IMR-90 (cell line): Measurements from ENCODE around the gene DCN. TPM values are rescaled to one million over a fixed set of nuclear protein-coding genes. Genes with fewer than 3 reads are reported as not detected.

Source experiments
- ATAC-seq: fragments of 200-7000 bp; cut with Tn5 transposase; 2 replicates; pipeline ENCODE4 v1.9.1; 2020; ENCODE audit warnings: low read depth, mild to moderate bottlenecking, moderate library complexity
- BruUV-seq: library from RNA; stranded (reverse); fragments of 400-500 nt; replicated peaks from 2 replicates; lab custom pipeline; 2021; lab: Mats Ljungman, UMichigan
- CTCF ChIA-PET: fragments of 300-600 bp; formaldehyde crosslinking; extraction: SDS; loops from one replicate; lab custom pipeline; 2021; ENCODE audit warnings: antibody characterized with exemption; lab: Yijun Ruan, JAX
- POLR2A ChIA-PET: fragments of 300-600 bp; sonication (Branson Sonifier 250); formaldehyde crosslinking; loops from one replicate; lab custom pipeline; 2022; ENCODE audit warnings: antibody characterized with exemption; ENCODE audit not compliant: unreplicated experiment; lab: Charles Lee
- DNase-seq: peaks from one replicate; pipeline ENCODE4 v3.0.0; 2013
- H2AFZ ChIP-seq: replicated peaks from 2 replicates; pipeline ENCODE3; 2013; ENCODE audit warnings: low read length, mild to moderate bottlenecking; ENCODE audit not compliant: poor library complexity
- H2AK5ac ChIP-seq: 2 replicates; pipeline ENCODE4 v1.6.1; 2013; ENCODE audit warnings: low read depth, low read length, inconsistent platforms
- H2AK9ac ChIP-seq: replicated peaks from 2 replicates; pipeline ENCODE3; 2013; ENCODE audit warnings: mild to moderate bottlenecking, low read depth, low read length, moderate library complexity; ENCODE audit not compliant: poor library complexity
- H2BK120ac ChIP-seq: 2 replicates; pipeline ENCODE4 v1.6.1; 2013; ENCODE audit warnings: low read depth, low read length, inconsistent platforms
- H2BK15ac ChIP-seq: 3 replicates; pipeline ENCODE4 v1.6.1; 2013; ENCODE audit warnings: low read depth, low read length, inconsistent platforms
- H2BK20ac ChIP-seq: 2 replicates; pipeline ENCODE4 v1.6.1; 2013; ENCODE audit warnings: low read depth, mild to moderate bottlenecking, inconsistent platforms, low read length, moderate library complexity
- H2BK5ac ChIP-seq: 2 replicates; pipeline ENCODE4 v1.6.1; 2013; ENCODE audit warnings: mild to moderate bottlenecking, low read depth, low read length, inconsistent platforms; ENCODE audit not compliant: poor library complexity, severe bottlenecking
- H3K14ac ChIP-seq: replicated peaks from 2 replicates; pipeline ENCODE4 v1.6.1; 2013; ENCODE audit warnings: low read depth, low read length, inconsistent platforms
- H3K18ac ChIP-seq: 2 replicates; pipeline ENCODE4 v1.6.1; 2013; ENCODE audit warnings: low read depth, low read length, control low read depth
- H3K23ac ChIP-seq: 2 replicates; pipeline ENCODE4 v1.6.1; 2013; ENCODE audit warnings: low read depth, low read length, inconsistent platforms
- H3K27ac ChIP-seq: 2 replicates; pipeline ENCODE4 v1.5.1; 2013; ENCODE audit warnings: mild to moderate bottlenecking, control low read depth, low read length; ENCODE audit not compliant: insufficient read depth
- H3K27me3 ChIP-seq: 2 replicates; pipeline ENCODE4 v1.6.1; 2013; ENCODE audit warnings: low read length; ENCODE audit not compliant: control insufficient read depth, insufficient read depth
- H3K36me3 ChIP-seq: 2 replicates; pipeline ENCODE4 v1.6.1; 2013; ENCODE audit warnings: low read length, mixed read lengths; ENCODE audit not compliant: control insufficient read depth, insufficient read depth
- H3K4ac ChIP-seq: 2 replicates; pipeline ENCODE4 v1.6.1; 2013; ENCODE audit warnings: low read depth, low read length, inconsistent platforms
- H3K4me1 ChIP-seq: 2 replicates; pipeline ENCODE4 v1.6.1; 2013; ENCODE audit warnings: low read length, mixed read lengths; ENCODE audit not compliant: control insufficient read depth, insufficient read depth
- H3K4me2 ChIP-seq: 2 replicates; pipeline ENCODE4 v1.6.1; 2013; ENCODE audit warnings: low read depth, mild to moderate bottlenecking, control low read depth, low read length, moderate library complexity
- H3K4me3 ChIP-seq: 2 replicates; pipeline ENCODE4 v1.5.1; 2013; ENCODE audit warnings: low read depth, mild to moderate bottlenecking, control low read depth, low read length, moderate library complexity; ENCODE audit not compliant: insufficient read depth
- H3K56ac ChIP-seq: 2 replicates; pipeline ENCODE4 v1.6.1; 2013; ENCODE audit warnings: low read length, inconsistent platforms; ENCODE audit not compliant: insufficient read depth; ENCODE audit errors: extremely low read depth
- H3K79me1 ChIP-seq, 2 experiments: 2 replicates each; pipeline ENCODE4 v1.6.1; 2013; ENCODE audit warnings: low read length in 2 of 2, inconsistent platforms in 1 of 2, low read depth in 1 of 2
- H3K9ac ChIP-seq: 2 replicates; pipeline ENCODE4 v1.6.1; 2013; ENCODE audit warnings: low read depth, low read length, control low read depth
- H3K9me1 ChIP-seq: 2 replicates; pipeline ENCODE4 v1.6.1; 2013; ENCODE audit warnings: low read length, inconsistent platforms; ENCODE audit not compliant: insufficient read depth
- H3K9me3 ChIP-seq: 2 replicates; pipeline ENCODE4 v1.6.1; 2013; ENCODE audit warnings: low read length; ENCODE audit not compliant: control insufficient read depth, insufficient read depth
- H4K20me1 ChIP-seq: 2 replicates; pipeline ENCODE4 v1.6.1; 2013; ENCODE audit warnings: low read length, inconsistent platforms; ENCODE audit not compliant: insufficient read depth
- H4K5ac ChIP-seq: 2 replicates; pipeline ENCODE4 v1.6.1; 2013; ENCODE audit warnings: mild to moderate bottlenecking, low read depth, low read length, control low read depth
- H4K8ac ChIP-seq, 2 experiments: 2 replicates each; pipeline ENCODE4 v1.6.1; 2013; ENCODE audit warnings: low read depth in 2 of 2, low read length in 2 of 2, control low read depth in 1 of 2, inconsistent platforms in 1 of 2
- H4K91ac ChIP-seq: 2 replicates; pipeline ENCODE4 v1.6.1; 2013; ENCODE audit warnings: low read depth, low read length, inconsistent platforms; ENCODE audit not compliant: insufficient read depth
- BHLHE40 ChIP-seq: fragments of 150-350 bp; IDR thresholded peaks from 2 replicates; pipeline ENCODE4 v1.6.1; 2016; ENCODE audit warnings: mild to moderate bottlenecking, low read depth, low read length
- CHD1 ChIP-seq: IDR thresholded peaks from 2 replicates; pipeline ENCODE4 v1.6.1; 2012; ENCODE audit warnings: low read depth, low read length, improper control_type of control experiment
- CTCF ChIP-seq: conservative IDR thresholded peaks from 2 replicates; pipeline ENCODE4 v1.5.1; 2012; ENCODE audit warnings: mild to moderate bottlenecking, low read depth, low read length, improper control_type of control experiment
- ELK1 ChIP-seq: fragments of 150-350 bp; IDR thresholded peaks from 2 replicates; pipeline ENCODE4 v1.6.1; 2016; ENCODE audit warnings: low read depth, mild to moderate bottlenecking, low read length, moderate library complexity, borderline replicate concordance
- FOS ChIP-seq: fragments of 150-350 bp; IDR thresholded peaks from 2 replicates; pipeline ENCODE4 v1.6.1; 2016; ENCODE audit warnings: low read depth, low read length
- MAZ ChIP-seq: IDR thresholded peaks from 2 replicates; pipeline ENCODE4 v1.6.1; 2012; ENCODE audit warnings: low read depth, mild to moderate bottlenecking, low read length, improper control_type of control experiment, moderate library complexity, borderline replicate concordance
- NFE2L2 ChIP-seq: fragments of 150-350 bp; IDR thresholded peaks from 2 replicates; pipeline ENCODE4 v1.6.1; 2016; ENCODE audit warnings: low read depth, mild to moderate bottlenecking, low read length
- POLR2A ChIP-seq: IDR thresholded peaks from 2 replicates; pipeline ENCODE4 v1.6.1; 2012; ENCODE audit warnings: mild to moderate bottlenecking, low read depth, low read length
- RAD21 ChIP-seq: IDR thresholded peaks from 2 replicates; pipeline ENCODE4 v1.6.1; 2012; ENCODE audit warnings: low read length, improper control_type of control experiment
- RCOR1 ChIP-seq: IDR thresholded peaks from 2 replicates; pipeline ENCODE4 v1.6.1; 2012; ENCODE audit warnings: mild to moderate bottlenecking, low read length, improper control_type of control experiment; ENCODE audit not compliant: insufficient replicate concordance
- RFX5 ChIP-seq: IDR thresholded peaks from 2 replicates; pipeline ENCODE4 v1.8.0; 2012; ENCODE audit warnings: low read depth, mild to moderate bottlenecking, low read length, moderate library complexity
- SMC3 ChIP-seq: fragments of 150-350 bp; IDR thresholded peaks from 2 replicates; pipeline ENCODE4 v1.6.1; 2016; ENCODE audit warnings: low read depth, mild to moderate bottlenecking, antibody characterized with exemption, low read length, moderate library complexity
- USF2 ChIP-seq: fragments of 150-350 bp; IDR thresholded peaks from 2 replicates; pipeline ENCODE4 v1.6.1; 2017; ENCODE audit warnings: mild to moderate bottlenecking, antibody characterized with exemption, low read length, low read depth
- WGBS, 2 experiments: methylation state at CpG; one replicate each; pipeline versions ENCODE4 v1.1.5 to v1.1.7; 2013; ENCODE audit warnings: missing lambda C conversion rate in 2 of 2; ENCODE audit not compliant: insufficient read length in 1 of 2; ENCODE audit errors: extremely low coverage in 2 of 2; 5-methylcytosine and 5-hydroxymethylcytosine counted together
- dilution Hi-C: fragments of 300-500 bp; cut with HindIII; formaldehyde crosslinking; loops from one replicate; pipeline ENCODE4 v1.14.3; 2018; ENCODE audit warnings: low sequenced_read_pairs; ENCODE audit not compliant: unreplicated experiment
- in situ Hi-C: fragments of 300-500 bp; cut with MboI; formaldehyde crosslinking; loops from 3 replicates; pipeline ENCODE4 v1.14.3; 2019; ENCODE audit warnings: low sequenced_read_pairs, inconsistent platforms, mixed read lengths
- intact Hi-C: fragments of 100-400 bp; cut with micrococcal nuclease; formaldehyde crosslinking; loops from 2 replicates; pipeline ENCODE4 v1.10.0; 2022
- polyA plus RNA-seq, 3 experiments: library from polyadenylated mRNA; depleted of rRNA; stranded (reverse); fragments of >200 nt; gene quantifications; 2 replicates each; pipeline ENCODE4 v1.2.3, GENCODE V29; 2012; ENCODE audit warnings: low replicate concordance in 1 of 3
- total RNA-seq: library from RNA; depleted of rRNA; stranded (reverse); fragments of >200 nt; gene quantifications from 2 replicates; pipeline ENCODE4 v1.2.3, GENCODE V29; 2012

Gene DCN
- total and polyA plus RNA-seq, 2 of the 4 experiments (the other 2 are of a cell fraction): 241 to 965 TPM

GRCh38 chr12:91211866-91212265, 29.2 kb upstream of the DCN start:
- Histone ChIP-seq H2AFZ (no peak overlapping the region), H2AK9ac (no peak overlapping the region), H3K9me1 (no peaks in the 10 kb centered on the region), H4K5ac (no peak overlapping the region), H2AK5ac (no peak overlapping the region), H2BK5ac (peak overlapping the region; percentile 69), H4K8ac (no peak overlapping the region), H3K9ac (no peak overlapping the region), H3K4ac (no peak overlapping the region; the same call in 1 of the 2 replicates), H3K18ac (no peak overlapping the region), H3K4me3 (no peak overlapping the region), H3K27ac (no peak overlapping the region; the same call in 1 of the 2 replicates), H2BK120ac (peak overlapping the region; percentile 54; the same call in 1 of the 2 replicates), H3K27me3 (no peaks in the 10 kb centered on the region), H3K36me3 (no peaks in the 10 kb centered on the region), H4K91ac (0 out of 2 replicates have a peak overlapping the region, but pooled peaks have one; percentile 6), H4K20me1 (no peaks in the 10 kb centered on the region), H2BK20ac (peak overlapping the region; percentile 58), H3K4me2 (no peak overlapping the region), H3K56ac (0 out of 2 replicates have a peak overlapping the region, but pooled peaks have one; percentile 11), H3K79me1 (no peaks in the 10 kb centered on the region), H3K9me3 (no peaks in the 10 kb centered on the region), H3K4me1 (peaks cover 6% of the 10 kb centered on the region), H3K14ac (no peak overlapping the region), H2BK15ac (no peak overlapping the region), H3K23ac (no peak overlapping the region)
- no TSS peak for BruUV-seq
- peak; percentile 43 for DNase-seq
- ChIA-PET POLR2A (no interaction called here), CTCF (interaction anchor here (0.6 kb wide), 1 partner anchor 22 kb away, joined by 3 read pairs; no protein-coding TSS in a partner anchor)
- dilution Hi-C loops: no loop called here
- TF ChIP-seq SMC3 (no peak), FOS (no peak), CTCF (no peak), RFX5 (no peak), ELK1 (no peak), NFE2L2 (no peak), MAZ (no peak), RCOR1 (no peak), RAD21 (no peak), POLR2A (no peak), CHD1 (no peak), USF2 (no peak), BHLHE40 (no peak)
- in situ Hi-C loops: no loop called here
- peak; percentile 27 for ATAC-seq
- WGBS, 2 experiments: no CpG with 5 or more reads among the region's 1 CpG
- intact Hi-C loops: no loop called here
